Esophagus squamous epithelium (tissue), 5 donors: ENCODE measurements around the gene LINC00305. TPM values are rescaled to one million over a fixed set of nuclear protein-coding genes. Genes with fewer than 3 reads are reported as not detected.

Experiments used
- DNase-seq: peaks from one replicate; lab custom pipeline; 2025; lab: John Stamatoyannopoulos, UW
- H3K27ac ChIP-seq, 4 donors: fragments of 200-600 bp; sonication (generic); one replicate each; pipeline ENCODE4 v1.5.1; 2016 to 2019; ENCODE audit warnings: mild to moderate bottlenecking in 1 of 4
- H3K27me3 ChIP-seq, 4 donors: fragments of 200-600 bp; sonication (generic); 1 replicate in 3 of 4; 2 replicates in 1 of 4; pipeline versions ENCODE4 v1.5.1 to v1.6.0; 2017 to 2021; ENCODE audit warnings: antibody characterized with exemption in 1 of 4
- H3K36me3 ChIP-seq, 3 donors: fragments of 200-600 bp; sonication (generic); one replicate each; pipeline ENCODE4 v1.5.1; 2016 to 2019
- H3K4me1 ChIP-seq, 3 donors: fragments of 200-600 bp; sonication (generic); one replicate each; pipeline ENCODE4 v1.5.1; 2017 to 2019
- H3K4me3 ChIP-seq, 4 donors: fragments of 200-600 bp; sonication (generic); 1 replicate in 3 of 4; 2 replicates in 1 of 4; pipeline ENCODE4 v1.5.1; 2016 to 2019; ENCODE audit warnings: mild to moderate bottlenecking in 2 of 4, moderate library complexity in 1 of 4
- H3K9me3 ChIP-seq, 3 donors: fragments of 200-600 bp; sonication (generic); one replicate each; pipeline ENCODE4 v1.5.1; 2016 to 2019
- POLR2A ChIP-seq, 4 donors: fragments of 450-650 bp; IDR thresholded peaks; one replicate each; pipeline ENCODE4 v1.6.1; 2017; ENCODE audit warnings: antibody characterized with exemption in 4 of 4, mild to moderate bottlenecking in 4 of 4, moderate library complexity in 3 of 4
- WGBS, 2 donors: methylation state at CpG; one replicate each; pipeline ENCODE4 v1.1.5; 2018; 5-methylcytosine and 5-hydroxymethylcytosine counted together
- intact Hi-C: fragments of 100-400 bp; cut with DNase I; formaldehyde crosslinking; loops from one replicate; pipeline ENCODE4 v1.15.0; 2022
- total RNA-seq, 4 donors: library from RNA; depleted of rRNA; stranded (reverse); fragments of >200 nt; gene quantifications; one replicate each; pipeline ENCODE4 v1.1.0, GENCODE V29; 2016
- TF ChIP-seq, protein P1 (sequence below), 6 experiments: fragments of 450-650 bp in 4 of 6; fragments of 200-600 bp in 2 of 6; sonication (generic) in 2 of 6; IDR thresholded peaks; one replicate each; pipeline ENCODE4 v1.5.1; 2016 to 2019; ENCODE audit warnings: antibody characterized with exemption in 6 of 6, mild to moderate bottlenecking in 4 of 6, moderate library complexity in 4 of 6
- donor health status: DM: yes; HTN: yes; CAD: no.

Gene LINC00305
- total RNA-seq, 4 donors from 2014 or later: not detected

DNA sequence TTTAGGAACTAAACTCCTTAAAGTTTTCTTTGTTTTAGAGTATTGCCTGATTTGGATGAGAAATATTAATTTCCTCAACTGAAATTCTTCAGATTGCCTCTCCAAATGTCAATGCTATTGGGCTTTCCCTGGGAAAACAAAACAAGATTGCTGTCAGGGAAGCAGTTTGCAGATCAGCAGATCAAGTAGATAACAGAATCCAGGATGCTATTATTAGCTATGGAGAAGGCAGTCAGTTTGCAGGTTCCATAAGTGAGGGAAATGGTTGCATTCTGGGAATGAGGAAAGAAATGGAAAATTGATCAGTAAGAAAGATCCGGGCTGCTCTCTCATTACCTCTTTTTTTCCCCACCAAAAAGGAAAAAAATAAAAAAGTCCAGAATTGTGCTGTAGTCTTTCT lies 11.0 kb downstream of the LINC00305 start:
- TF ChIP-seq POLR2A (IDR thresholded peaks at IDR 0.05): no peak
- TF ChIP-seq, protein P1, sequence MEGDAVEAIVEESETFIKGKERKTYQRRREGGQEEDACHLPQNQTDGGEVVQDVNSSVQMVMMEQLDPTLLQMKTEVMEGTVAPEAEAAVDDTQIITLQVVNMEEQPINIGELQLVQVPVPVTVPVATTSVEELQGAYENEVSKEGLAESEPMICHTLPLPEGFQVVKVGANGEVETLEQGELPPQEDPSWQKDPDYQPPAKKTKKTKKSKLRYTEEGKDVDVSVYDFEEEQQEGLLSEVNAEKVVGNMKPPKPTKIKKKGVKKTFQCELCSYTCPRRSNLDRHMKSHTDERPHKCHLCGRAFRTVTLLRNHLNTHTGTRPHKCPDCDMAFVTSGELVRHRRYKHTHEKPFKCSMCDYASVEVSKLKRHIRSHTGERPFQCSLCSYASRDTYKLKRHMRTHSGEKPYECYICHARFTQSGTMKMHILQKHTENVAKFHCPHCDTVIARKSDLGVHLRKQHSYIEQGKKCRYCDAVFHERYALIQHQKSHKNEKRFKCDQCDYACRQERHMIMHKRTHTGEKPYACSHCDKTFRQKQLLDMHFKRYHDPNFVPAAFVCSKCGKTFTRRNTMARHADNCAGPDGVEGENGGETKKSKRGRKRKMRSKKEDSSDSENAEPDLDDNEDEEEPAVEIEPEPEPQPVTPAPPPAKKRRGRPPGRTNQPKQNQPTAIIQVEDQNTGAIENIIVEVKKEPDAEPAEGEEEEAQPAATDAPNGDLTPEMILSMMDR (IDR thresholded peaks at IDR 0.05): no peak
- intact Hi-C loops: no loop called here
- DNase-seq: no peak
- Histone ChIP-seq H3K9me3 (no peaks in the 10 kb centered on the region), H3K4me1 (no peaks in the 10 kb centered on the region), H3K4me3 (no peak overlapping the region), H3K36me3 (no peaks in the 10 kb centered on the region), H3K27me3 (no peaks in the 10 kb centered on the region), H3K27ac (no peak overlapping the region)
- whole genome bisulfite sequencing, 2 donors: 76 to 79% methylated on average over 1 of the region's 1 CpG

DNA sequence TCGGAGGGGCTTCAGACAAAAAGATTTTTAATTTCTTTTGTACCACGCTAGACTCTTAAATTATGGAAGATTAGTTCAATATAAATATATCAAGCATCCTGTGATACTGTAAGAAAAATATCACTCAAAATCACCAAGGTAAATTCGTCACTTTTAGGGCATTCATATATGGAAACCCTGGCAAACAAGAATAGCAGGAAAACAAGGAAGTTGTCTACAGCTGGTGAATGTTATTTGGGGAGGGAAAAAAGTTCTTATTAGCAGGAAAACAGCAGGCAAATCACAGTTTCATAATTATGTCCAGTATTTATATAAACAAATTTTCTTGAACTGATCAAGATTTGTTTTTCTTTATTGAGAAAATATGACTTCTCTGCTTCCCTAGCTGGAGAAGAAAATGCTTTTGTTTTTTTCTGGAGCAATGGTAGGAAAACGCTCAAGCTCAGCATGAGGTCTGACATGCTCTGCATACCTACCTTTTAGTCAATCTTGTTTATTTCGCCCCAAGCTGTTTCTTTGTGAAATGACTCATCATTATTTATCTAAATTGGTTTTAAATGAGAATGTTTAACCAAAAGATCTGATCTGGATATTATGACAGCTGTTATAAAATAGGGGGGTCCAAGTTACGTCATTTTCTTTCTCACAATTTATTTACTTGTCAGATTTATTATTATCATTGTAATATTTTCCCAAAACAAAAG lies 14.7 kb downstream of the LINC00305 start:
- no peaks in the 10 kb centered on the region for H3K36me3 ChIP-seq
- intact Hi-C loops: no loop called here
- H3K9me3 ChIP-seq: no peaks in the 10 kb centered on the region
- no peak overlapping the region for H3K27ac ChIP-seq
- H3K4me3 ChIP-seq: no peak overlapping the region
- no peak for DNase-seq
- H3K27me3 ChIP-seq: no peaks in the 10 kb centered on the region
- no peaks in the 10 kb centered on the region for H3K4me1 ChIP-seq
- TF ChIP-seq, protein P1 (IDR thresholded peaks at IDR 0.05): no peak
- TF ChIP-seq POLR2A (IDR thresholded peaks at IDR 0.05): no peak
- WGBS, 2 donors: 57 to 63% methylated on average over 6 of the region's 6 CpGs

DNA sequence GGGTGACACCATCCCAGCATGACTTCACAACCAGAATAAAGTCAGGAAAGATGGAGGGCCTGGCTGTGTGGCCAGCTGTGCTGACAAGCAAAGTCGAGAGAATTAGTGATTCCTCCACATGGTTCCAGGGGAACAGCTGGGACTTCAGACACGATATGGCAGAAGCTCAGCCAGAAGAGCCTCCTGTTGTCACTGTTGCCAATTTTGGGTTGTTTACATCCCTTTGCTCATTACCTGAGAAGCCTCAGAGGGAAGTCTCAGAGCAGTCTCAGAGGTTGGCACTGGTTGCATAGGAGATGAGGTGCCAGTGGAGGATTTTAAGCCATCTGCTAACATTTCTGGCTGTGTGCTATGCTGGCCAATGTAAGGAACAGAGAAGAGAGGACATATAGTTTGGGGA lies 16.0 kb downstream of the LINC00305 start:
- no peak overlapping the region for H3K4me3 ChIP-seq
- H3K36me3 ChIP-seq: no peaks in the 10 kb centered on the region
- no peaks in the 10 kb centered on the region for H3K27me3 ChIP-seq
- H3K27ac ChIP-seq: no peak overlapping the region
- intact Hi-C loops: no loop called here
- no peak for TF ChIP-seq POLR2A (IDR thresholded peaks at IDR 0.05)
- TF ChIP-seq, protein P1 (IDR thresholded peaks at IDR 0.05): no peak
- H3K4me1 ChIP-seq: no peaks in the 10 kb centered on the region
- no peak for DNase-seq
- 40 to 47% methylated on average over 1 to 2 of the region's 2 CpGs for WGBS, 2 donors
- H3K9me3 ChIP-seq: no peaks in the 10 kb centered on the region

DNA sequence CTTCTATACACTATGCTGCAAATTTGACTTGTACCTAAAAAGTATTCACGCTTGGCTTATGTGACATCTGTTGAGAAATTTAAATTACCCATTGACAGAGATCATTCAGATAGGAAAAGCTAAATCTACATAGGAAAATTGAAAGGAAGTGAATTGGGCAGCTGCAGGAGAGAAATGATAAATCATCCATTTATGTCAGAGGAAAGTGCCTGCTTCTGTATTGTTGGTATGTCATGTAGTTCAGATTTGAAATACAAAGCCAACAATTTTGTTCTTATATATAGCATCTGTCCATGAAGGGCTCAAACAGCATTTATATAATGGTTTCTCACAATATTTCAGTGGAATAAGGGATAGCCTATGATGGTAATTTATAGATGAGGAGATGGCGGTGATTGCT lies 17.6 kb downstream of the LINC00305 start:
- no peak overlapping the region for H3K27ac ChIP-seq
- TF ChIP-seq, protein P1 (IDR thresholded peaks at IDR 0.05): no peak
- 87 to 100% methylated on average over 2 of the region's 2 CpGs for WGBS, 2 donors
- H3K4me3 ChIP-seq: no peak overlapping the region
- intact Hi-C loops: no loop called here
- no peaks in the 10 kb centered on the region for H3K27me3 ChIP-seq
- H3K4me1 ChIP-seq: no peaks in the 10 kb centered on the region
- H3K9me3 ChIP-seq: no peaks in the 10 kb centered on the region
- no peaks in the 10 kb centered on the region for H3K36me3 ChIP-seq
- DNase-seq: no peak

DNA sequence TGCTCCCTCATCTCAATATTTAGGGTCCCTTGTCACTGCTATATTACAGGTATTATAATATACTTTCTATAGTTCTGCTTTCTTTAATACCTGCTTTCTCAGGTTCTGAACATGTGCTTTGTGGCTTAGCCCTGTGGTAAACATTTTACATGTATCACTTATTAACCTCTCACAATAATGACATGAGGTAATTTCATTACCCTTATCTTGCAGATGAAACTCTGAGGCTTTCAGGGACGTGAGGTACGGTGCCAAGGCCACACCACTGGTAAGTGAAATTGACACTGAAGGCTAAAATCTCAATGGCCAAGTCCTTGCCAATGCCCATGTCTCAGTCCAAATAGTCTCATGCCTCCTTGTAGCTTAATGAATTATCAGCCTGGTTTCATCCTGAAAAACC lies 21.7 kb downstream of the LINC00305 start:
- intact Hi-C loops: no loop called here
- H3K4me1 ChIP-seq: no peaks in the 10 kb centered on the region
- no peaks in the 10 kb centered on the region for H3K36me3 ChIP-seq
- no peaks in the 10 kb centered on the region for H3K27me3 ChIP-seq
- no peaks in the 10 kb centered on the region for H3K9me3 ChIP-seq
- no peak for TF ChIP-seq POLR2A (IDR thresholded peaks at IDR 0.05)
- TF ChIP-seq, protein P1 (IDR thresholded peaks at IDR 0.05): no peak
- 86 to 90% methylated on average over 2 of the region's 2 CpGs for WGBS, 2 donors
- no peak for DNase-seq
- no peak overlapping the region for H3K4me3 ChIP-seq
- H3K27ac ChIP-seq: no peak overlapping the region
